Upper lobe of left lung (tissue), 4 donors: ENCODE results near the gene FCHO1.

ENCODE experiments used
- CTCF ChIP-seq, 6 experiments: fragments of 450-650 bp in 4 of 6; fragments of 200-600 bp in 2 of 6; sonication (generic) in 2 of 6; IDR thresholded peaks; one replicate each; pipeline ENCODE4 v1.5.1; 2016 to 2019; ENCODE audit warnings: antibody characterized with exemption in 6 of 6
- POLR2A ChIP-seq, 4 donors: fragments of 450-650 bp; IDR thresholded peaks; one replicate each; pipeline ENCODE4 v1.5.1; 2016 to 2017; ENCODE audit warnings: antibody characterized with exemption in 4 of 4, mild to moderate bottlenecking in 2 of 4

- no peak for TF ChIP-seq POLR2A (IDR thresholded peaks at IDR 0.05)
- TF ChIP-seq CTCF (IDR thresholded peaks at IDR 0.05) = no peak
Measured at GRCh38 chr19:17755977-17756670, 4.8 kb downstream of the FCHO1 start.
